ENCODE measurements around the gene FLYWCH2. TPM values are rescaled to one million over a fixed set of nuclear protein-coding genes. Genes with fewer than 3 reads are reported as not detected.

Gene FLYWCH2
- total RNA-seq, 1 experiment from 2014 or later = 94.1 TPM

Other genes starting within 250 kb of the FLYWCH2 start
- gene KCTD5, start 200.7 kb upstream of the FLYWCH2 start, total RNA-seq (2014; rRNA removed; shearing (Covaris generic)) = 35.2 and 36.7 TPM in 2 replicates
- 2.0 and 3.1 TPM in 2 replicates for gene PRSS27, start 163.0 kb upstream of the FLYWCH2 start, total RNA-seq (2014; rRNA removed; shearing (Covaris generic))
- 69.0 and 96.1 TPM in 2 replicates for gene SRRM2, start 130.6 kb upstream of the FLYWCH2 start, total RNA-seq (2014; rRNA removed; shearing (Covaris generic))
- gene ELOB, start 105.9 kb upstream of the FLYWCH2 start, total RNA-seq (2014; rRNA removed; shearing (Covaris generic)) = 236 and 269 TPM in 2 replicates
- gene PRSS33, start 95.7 kb upstream of the FLYWCH2 start, total RNA-seq (2014; rRNA removed; shearing (Covaris generic)) = not detected in 2 replicates
- gene PRSS41, start 84.7 kb upstream of the FLYWCH2 start, total RNA-seq (2014; rRNA removed; shearing (Covaris generic)) = not detected in 2 replicates
- gene PRSS21, start 66.0 kb upstream of the FLYWCH2 start, total RNA-seq (2014; rRNA removed; shearing (Covaris generic)) = 0.42 and 1.5 TPM in 2 replicates
- not detected in 2 replicates for gene ZG16B, start 52.9 kb upstream of the FLYWCH2 start, total RNA-seq (2014; rRNA removed; shearing (Covaris generic))
- gene PRSS22, start 25.0 kb upstream of the FLYWCH2 start, total RNA-seq (2014; rRNA removed; shearing (Covaris generic)) = 0.80 and 0.85 TPM in 2 replicates
- gene FLYWCH1, start 28.7 kb downstream of the FLYWCH2 start, total RNA-seq (2014; rRNA removed; shearing (Covaris generic)) = 22.7 and 33.5 TPM in 2 replicates
- gene KREMEN2, start 81.1 kb downstream of the FLYWCH2 start, total RNA-seq (2014; rRNA removed; shearing (Covaris generic)) = 17.6 and 20.9 TPM in 2 replicates
- 62.6 and 65.6 TPM in 2 replicates for gene PAQR4, start 86.1 kb downstream of the FLYWCH2 start, total RNA-seq (2014; rRNA removed; shearing (Covaris generic))
- 85.4 and 94.0 TPM in 2 replicates for gene PKMYT1, start 97.2 kb downstream of the FLYWCH2 start, total RNA-seq (2014; rRNA removed; shearing (Covaris generic))
- gene CLDN9, start 129.7 kb downstream of the FLYWCH2 start, total RNA-seq (2014; rRNA removed; shearing (Covaris generic)) = 0.21 and 0.48 TPM in 2 replicates
- gene CLDN6, start 135.0 kb downstream of the FLYWCH2 start, total RNA-seq (2014; rRNA removed; shearing (Covaris generic)) = 426 and 528 TPM in 2 replicates
- gene TNFRSF12A, start 137.2 kb downstream of the FLYWCH2 start, total RNA-seq (2014; rRNA removed; shearing (Covaris generic)) = 144 and 171 TPM in 2 replicates
- gene HCFC1R1, start 140.7 kb downstream of the FLYWCH2 start, total RNA-seq (2014; rRNA removed; shearing (Covaris generic)) = 114 and 156 TPM in 2 replicates
- 69.1 and 81.4 TPM in 2 replicates for gene THOC6, start 140.8 kb downstream of the FLYWCH2 start, total RNA-seq (2014; rRNA removed; shearing (Covaris generic))
- 0.69 and 2.0 TPM in 2 replicates for gene BICDL2, start 153.7 kb downstream of the FLYWCH2 start, total RNA-seq (2014; rRNA removed; shearing (Covaris generic))
- gene MMP25, start 163.3 kb downstream of the FLYWCH2 start, total RNA-seq (2014; rRNA removed; shearing (Covaris generic)) = 18.4 and 18.7 TPM in 2 replicates
- gene IL32, start 182.4 kb downstream of the FLYWCH2 start, total RNA-seq (2014; rRNA removed; shearing (Covaris generic)) = 7.9 and 9.9 TPM in 2 replicates
- 217 and 238 TPM in 2 replicates for gene ZSCAN10, start 216.1 kb downstream of the FLYWCH2 start, total RNA-seq (2014; rRNA removed; shearing (Covaris generic))
- gene ZNF205, start 229.4 kb downstream of the FLYWCH2 start, total RNA-seq (2014; rRNA removed; shearing (Covaris generic)) = 40.2 and 41.2 TPM in 2 replicates